Measurements from ENCODE around the gene TK2.
"Not testable (repeated sequence)": the region's sequence is repeated elsewhere in the genome, so short reads cannot be mapped to it uniquely, and the experiment has no call there.

DNA sequence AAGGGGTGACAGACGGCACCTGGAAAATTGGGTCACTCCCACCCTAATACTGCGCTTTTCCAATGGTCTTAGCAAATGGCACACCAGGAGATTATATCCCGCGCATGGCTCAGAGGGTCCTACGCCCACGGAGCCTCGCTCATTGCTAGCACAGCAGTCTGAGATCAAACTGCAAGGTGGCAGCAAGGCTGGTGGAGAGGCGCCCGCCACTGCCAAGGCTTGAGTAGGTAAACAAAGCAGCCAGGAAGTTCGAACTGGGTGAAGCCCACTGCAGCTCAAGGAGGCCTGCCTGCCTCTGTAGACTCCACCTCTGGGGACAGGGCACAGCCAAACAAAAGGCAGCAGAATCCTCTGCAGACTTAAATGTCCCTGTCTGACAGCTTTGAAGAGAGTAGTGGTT lies 53.7 kb downstream of the TK2 start:
- TF ChIP-seq EZH2 (IDR thresholded peaks at IDR 0.05; ENCODE audit: insufficient read depth, poor library complexity, severe bottlenecking); EZH2phosphoT487 (IDR thresholded peaks at IDR 0.05; ENCODE audit: insufficient read depth, low read depth): not testable (repeated sequence)

Data from GM23248 (cell line).